ENCODE results near the gene ANKS6.

The ANKS6 gene

DNA sequence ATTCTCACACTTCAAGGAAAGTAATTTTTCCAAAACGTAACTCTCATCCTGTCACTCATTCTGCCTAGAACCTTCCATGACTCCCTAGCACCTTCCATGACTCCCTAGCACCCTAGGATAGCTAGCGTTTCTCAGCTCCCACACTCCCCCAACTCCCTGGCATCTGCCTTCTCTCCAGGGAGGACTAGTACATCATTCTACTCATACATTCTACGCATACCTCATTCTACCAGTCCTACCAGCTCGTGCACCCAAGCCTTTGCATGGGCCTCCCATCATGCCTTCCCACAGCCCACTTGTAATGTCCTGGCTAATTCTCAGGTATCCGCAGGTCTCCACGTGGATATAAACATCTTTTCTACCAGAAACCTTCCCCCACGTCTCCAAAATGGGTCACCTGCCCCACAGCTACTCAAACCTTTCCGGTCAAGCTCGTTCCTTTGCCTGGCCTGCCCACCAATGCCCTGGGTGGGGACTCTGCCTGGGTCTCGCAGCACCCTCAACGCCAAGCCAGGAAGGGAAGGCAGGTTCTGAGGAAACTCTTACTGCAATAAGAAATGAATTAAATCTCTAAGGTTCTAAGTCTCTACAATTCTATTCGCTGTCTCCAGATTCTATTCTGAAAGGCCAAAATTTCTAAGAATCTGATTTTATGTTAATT is 930 bp downstream of the ANKS6 start:
- Histone ChIP-seq H3K9ac (ENCODE audit: low read length in 5 of 5) (peak overlapping the region in 4 of 5 donors; percentile 69 to 72 (median 71)), H3K27me3 (ENCODE audit: control insufficient read depth in 5 of 5, insufficient read depth in 4 of 5, low read length in 5 of 5) (no peaks in the 10 kb centered on the region), H3K4me1 (ENCODE audit: control insufficient read depth in 5 of 5, insufficient read depth in 5 of 5, low read length in 5 of 5) (peaks cover 3 to 32% (median 28%) of the 10 kb centered on the region in 5 donors), H3K4me3 (ENCODE audit: low read depth in 1 of 5, low read length in 5 of 5) (peak overlapping the region; percentile 46 to 80 (median 65)), H3K36me3 (ENCODE audit: control insufficient read depth in 5 of 5, insufficient read depth in 5 of 5, low read length in 5 of 5) (no peaks in the 10 kb centered on the region), H3K9me3 (ENCODE audit: control insufficient read depth in 5 of 5, low read length in 5 of 5) (peaks cover 0 to 5% (median 0%) of the 10 kb centered on the region in 5 donors), H3K27ac (ENCODE audit: low read depth, low read length) (peak overlapping the region; percentile 37)

DNA sequence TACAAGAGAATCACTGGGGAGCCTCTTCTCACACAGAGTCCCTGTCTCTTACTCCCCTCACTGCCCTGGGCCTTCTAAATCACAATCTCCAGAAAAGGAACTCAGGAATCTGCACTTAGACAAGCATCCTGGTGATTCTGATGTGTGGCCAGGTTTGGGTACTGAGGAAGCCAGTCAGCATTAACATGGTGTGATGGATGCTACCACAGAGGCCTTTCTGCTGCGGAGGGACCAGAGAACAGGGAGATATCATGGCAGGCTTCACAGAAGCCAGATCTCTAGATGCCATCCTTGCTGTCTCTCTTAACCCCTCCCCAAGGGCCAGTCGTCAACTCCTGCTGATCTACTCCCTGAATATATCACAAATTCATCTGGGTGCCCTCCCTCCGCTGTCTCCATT is 1.6 kb downstream of the ANKS6 start:
- Histone ChIP-seq H3K4me3 (ENCODE audit: low read depth in 1 of 5, low read length in 5 of 5) (peak overlapping the region in 1 of 5 donors; percentile 46), H3K4me1 (ENCODE audit: control insufficient read depth in 5 of 5, insufficient read depth in 5 of 5, low read length in 5 of 5) (peaks cover 3 to 32% (median 28%) of the 10 kb centered on the region in 5 donors), H3K36me3 (ENCODE audit: control insufficient read depth in 5 of 5, insufficient read depth in 5 of 5, low read length in 5 of 5) (peaks cover 0 to 4% (median 3%) of the 10 kb centered on the region in 5 donors), H3K9ac (ENCODE audit: low read length in 5 of 5) (peak overlapping the region in 3 of 5 donors; percentile 4 to 19 (median 5)), H3K9me3 (ENCODE audit: control insufficient read depth in 5 of 5, low read length in 5 of 5) (peaks cover 0 to 5% (median 0%) of the 10 kb centered on the region in 5 donors), H3K27me3 (ENCODE audit: control insufficient read depth in 5 of 5, insufficient read depth in 4 of 5, low read length in 5 of 5) (no peaks in the 10 kb centered on the region), H3K27ac (ENCODE audit: low read depth, low read length) (no peak overlapping the region)

DNA sequence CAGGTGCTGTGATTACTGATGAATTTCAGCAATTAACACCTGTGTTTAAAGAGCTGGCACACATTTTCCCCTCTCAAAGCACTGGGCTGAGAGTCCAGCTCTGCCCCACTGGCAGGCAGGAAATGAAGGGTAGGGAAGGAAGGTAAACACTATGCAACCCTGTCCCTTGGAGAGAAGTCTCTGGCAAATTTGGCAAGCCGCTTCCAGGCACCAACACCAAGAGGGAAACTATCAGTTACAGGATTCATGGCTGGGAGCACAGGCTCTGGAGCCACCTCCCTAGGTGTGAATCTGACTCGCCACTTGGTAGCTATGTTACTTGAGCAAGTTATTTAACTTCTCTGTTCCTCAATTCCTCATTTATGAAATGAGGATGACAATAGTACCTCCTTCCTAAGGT is 3.3 kb downstream of the ANKS6 start:
- Histone ChIP-seq H3K36me3 (ENCODE audit: control insufficient read depth in 5 of 5, insufficient read depth in 5 of 5, low read length in 5 of 5) (peaks cover 0 to 7% (median 6%) of the 10 kb centered on the region in 5 donors), H3K9me3 (ENCODE audit: control insufficient read depth in 5 of 5, low read length in 5 of 5) (no peaks in the 10 kb centered on the region), H3K27me3 (ENCODE audit: control insufficient read depth in 5 of 5, insufficient read depth in 4 of 5, low read length in 5 of 5) (no peaks in the 10 kb centered on the region), H3K4me3 (ENCODE audit: low read depth in 1 of 5, low read length in 5 of 5) (no peak overlapping the region), H3K9ac (ENCODE audit: low read length in 5 of 5) (no peak overlapping the region), H3K4me1 (ENCODE audit: control insufficient read depth in 5 of 5, insufficient read depth in 5 of 5, low read length in 5 of 5) (peaks cover 3 to 32% (median 28%) of the 10 kb centered on the region in 5 donors), H3K27ac (ENCODE audit: low read depth, low read length) (no peak overlapping the region)

DNA sequence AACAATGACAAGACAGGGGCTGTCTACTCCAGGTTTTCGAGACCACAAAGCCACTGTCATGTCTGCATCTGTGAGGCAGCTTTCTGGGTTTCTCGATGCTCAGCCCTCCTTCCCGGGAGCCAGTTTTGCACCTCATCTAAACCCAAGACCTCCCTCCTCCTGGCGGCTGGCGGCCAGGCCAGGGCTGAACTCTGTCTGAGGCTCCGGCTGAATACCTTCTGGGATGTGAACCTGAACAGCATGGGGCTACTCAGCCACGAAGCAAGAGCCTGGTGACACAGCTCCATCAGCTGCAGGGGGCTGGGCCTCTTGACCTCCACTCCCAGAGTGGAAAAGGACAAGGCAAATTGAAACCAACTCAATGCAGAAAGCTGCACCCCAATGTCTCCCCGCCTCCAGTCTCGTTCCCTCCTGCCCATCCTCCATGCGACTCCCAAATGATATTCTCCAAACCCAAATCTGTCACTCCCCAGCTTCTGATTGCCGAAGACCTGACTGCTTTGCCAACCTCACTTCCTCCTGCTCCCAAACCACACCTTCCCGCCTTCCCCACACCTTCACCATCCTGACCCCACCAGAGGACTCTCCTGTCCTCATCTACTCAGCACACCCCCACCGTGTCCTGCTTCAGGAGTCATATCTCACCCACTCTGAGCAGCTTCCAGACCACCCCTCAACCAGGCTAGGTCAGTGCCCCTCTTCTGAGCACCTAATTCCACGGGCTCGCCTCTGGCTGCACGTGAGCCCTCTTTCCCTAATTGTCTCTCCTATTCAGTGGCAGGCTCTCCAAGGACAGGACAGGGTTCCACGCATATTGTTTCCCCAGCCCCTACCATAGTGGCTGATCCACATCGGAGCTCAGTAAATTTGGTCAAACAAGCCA is 4.5 kb downstream of the ANKS6 start:
- Histone ChIP-seq H3K4me1 (ENCODE audit: control insufficient read depth in 5 of 5, insufficient read depth in 5 of 5, low read length in 5 of 5) (peaks cover 3 to 29% (median 25%) of the 10 kb centered on the region in 5 donors), H3K27ac (ENCODE audit: low read depth, low read length) (no peak overlapping the region)

DNA sequence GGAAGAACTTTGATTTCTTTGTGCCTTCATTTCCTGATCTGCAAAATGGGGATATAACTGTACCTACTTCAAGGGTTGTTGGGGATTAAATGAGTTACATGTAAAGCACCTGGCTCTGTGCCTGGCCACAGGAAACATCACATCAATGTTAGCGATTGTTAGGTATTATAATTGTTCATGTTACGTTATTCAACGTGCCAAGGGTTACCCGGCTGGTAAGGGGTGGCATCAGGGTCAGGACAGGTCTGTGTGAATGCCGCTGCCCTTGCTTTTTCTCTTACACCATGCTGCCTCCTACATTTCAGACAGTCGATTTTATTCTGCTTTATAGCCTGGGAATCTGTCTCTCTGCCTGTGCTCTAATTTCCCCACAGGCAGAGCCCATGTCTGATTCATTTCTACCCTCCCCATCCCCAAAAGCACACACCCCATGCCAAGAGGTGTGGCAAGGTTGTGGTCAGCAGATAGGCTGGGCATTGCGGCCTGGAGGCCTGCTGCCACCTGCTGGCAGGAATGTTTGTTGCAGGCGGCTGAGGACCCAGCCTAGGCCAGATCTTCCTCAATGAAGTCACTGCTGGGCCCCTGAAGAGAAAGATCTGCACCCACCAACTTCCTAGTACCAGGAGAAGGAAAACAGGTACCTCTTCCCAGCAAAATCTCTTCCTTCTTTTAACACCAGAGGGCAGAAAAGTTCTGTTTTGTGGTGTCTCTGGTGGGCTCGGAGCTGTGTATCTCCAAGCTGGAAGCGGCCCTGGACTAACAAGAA is 5.3 kb downstream of the ANKS6 start:
- no peak overlapping the region for H3K27ac ChIP-seq (ENCODE audit: low read depth, low read length)
- no peaks in the 10 kb centered on the region for H3K9me3 ChIP-seq (ENCODE audit: control insufficient read depth in 5 of 5, low read length in 5 of 5)
- H3K9ac ChIP-seq (ENCODE audit: low read length in 5 of 5) = no peak overlapping the region
- peaks cover 3 to 26% (median 21%) of the 10 kb centered on the region in 5 donors for H3K4me1 ChIP-seq (ENCODE audit: control insufficient read depth in 5 of 5, insufficient read depth in 5 of 5, low read length in 5 of 5)
- H3K36me3 ChIP-seq (ENCODE audit: control insufficient read depth in 5 of 5, insufficient read depth in 5 of 5, low read length in 5 of 5) = peaks cover 0 to 12% (median 6%) of the 10 kb centered on the region in 5 donors
- H3K4me3 ChIP-seq (ENCODE audit: low read depth in 1 of 5, low read length in 5 of 5) = peak overlapping the region in 1 of 5 donors; percentile 19
- H3K27me3 ChIP-seq (ENCODE audit: control insufficient read depth in 5 of 5, insufficient read depth in 4 of 5, low read length in 5 of 5) = no peaks in the 10 kb centered on the region

More for the DNA sequence above, 4.5 kb downstream of the ANKS6 start:
- Histone ChIP-seq H3K4me3 (ENCODE audit: low read depth in 1 of 5, low read length in 5 of 5) (no peak overlapping the region), H3K9ac (ENCODE audit: low read length in 5 of 5) (no peak overlapping the region), H3K27me3 (ENCODE audit: control insufficient read depth in 5 of 5, insufficient read depth in 4 of 5, low read length in 5 of 5) (no peaks in the 10 kb centered on the region), H3K9me3 (ENCODE audit: control insufficient read depth in 5 of 5, low read length in 5 of 5) (no peaks in the 10 kb centered on the region), H3K36me3 (ENCODE audit: control insufficient read depth in 5 of 5, insufficient read depth in 5 of 5, low read length in 5 of 5) (peaks cover 0 to 12% (median 6%) of the 10 kb centered on the region in 5 donors)

DNA sequence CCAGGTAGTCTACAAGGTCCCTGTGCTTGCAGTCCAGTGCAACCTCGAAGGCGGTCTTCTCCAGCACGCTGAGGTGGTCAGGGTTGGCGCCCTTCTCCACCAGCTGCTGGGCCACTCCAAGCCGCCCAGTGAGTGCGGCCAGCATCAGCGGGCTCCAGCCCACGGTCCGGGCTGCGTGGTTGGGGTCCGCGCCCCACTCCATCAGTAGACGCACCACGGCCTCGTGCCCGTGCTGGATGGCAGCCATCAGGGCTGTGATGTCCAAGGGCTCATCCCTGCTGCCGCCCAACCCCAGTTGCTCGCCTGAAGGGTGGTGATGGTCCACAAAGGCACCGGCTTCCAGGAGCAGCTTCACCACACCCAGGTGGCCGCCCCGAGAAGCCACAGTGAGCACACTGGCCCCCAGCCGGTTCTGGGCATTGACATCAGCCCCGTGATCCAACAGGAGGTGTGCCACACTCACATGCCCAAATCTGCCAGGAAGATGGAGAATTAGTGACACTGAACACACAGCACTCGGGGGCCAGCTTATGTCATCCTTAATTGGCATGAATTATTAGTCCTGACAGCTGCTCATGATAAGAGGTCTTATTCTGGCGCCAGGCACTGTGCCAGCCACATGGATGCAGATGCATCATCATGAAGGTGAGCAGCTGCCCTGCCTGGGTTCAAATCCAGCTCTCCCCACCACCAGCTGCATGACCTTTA is 6.1 kb downstream of the ANKS6 start:
- no peak overlapping the region for H3K4me3 ChIP-seq (ENCODE audit: low read depth in 1 of 5, low read length in 5 of 5)
- H3K27ac ChIP-seq (ENCODE audit: low read depth, low read length) = no peak overlapping the region
- no peak overlapping the region for H3K9ac ChIP-seq (ENCODE audit: low read length in 5 of 5)
- H3K9me3 ChIP-seq (ENCODE audit: control insufficient read depth in 5 of 5, low read length in 5 of 5) = no peaks in the 10 kb centered on the region
- H3K27me3 ChIP-seq (ENCODE audit: control insufficient read depth in 5 of 5, insufficient read depth in 4 of 5, low read length in 5 of 5) = no peaks in the 10 kb centered on the region
- H3K4me1 ChIP-seq (ENCODE audit: control insufficient read depth in 5 of 5, insufficient read depth in 5 of 5, low read length in 5 of 5) = peaks cover 3 to 24% (median 18%) of the 10 kb centered on the region in 5 donors
- H3K36me3 ChIP-seq (ENCODE audit: control insufficient read depth in 5 of 5, insufficient read depth in 5 of 5, low read length in 5 of 5) = peaks cover 0 to 12% (median 6%) of the 10 kb centered on the region in 5 donors

DNA sequence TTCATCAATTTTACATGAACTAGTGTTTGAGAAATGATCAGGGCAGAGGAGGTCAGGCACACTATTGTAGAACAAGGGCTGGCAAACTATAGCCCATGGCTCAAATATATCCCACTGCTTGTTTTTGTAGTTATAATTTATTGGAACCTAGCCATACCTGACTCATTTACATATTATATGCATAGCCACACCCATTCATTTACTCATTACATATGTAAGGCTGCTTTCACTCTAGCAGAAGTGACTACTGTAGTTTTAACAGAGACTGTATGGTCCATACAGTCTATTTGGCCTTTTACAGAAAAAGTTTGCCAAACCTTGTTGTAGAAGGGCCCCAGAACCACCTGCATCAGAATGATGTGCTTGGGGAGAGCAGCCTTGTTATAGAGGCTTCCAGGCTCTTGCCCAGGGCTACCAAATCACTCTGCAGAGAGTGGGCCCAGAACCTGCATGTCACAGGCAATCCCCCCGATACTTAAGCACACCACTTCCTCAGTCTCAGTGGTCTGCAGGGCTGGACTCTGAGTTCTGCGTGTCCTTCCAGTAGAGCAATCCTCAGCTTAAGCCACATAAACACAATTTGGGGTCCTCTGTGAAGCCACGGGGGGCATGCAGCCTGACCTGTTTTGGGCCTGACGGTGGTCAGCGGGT is 6.7 kb downstream of the ANKS6 start:
- H3K36me3 ChIP-seq (ENCODE audit: control insufficient read depth in 5 of 5, insufficient read depth in 5 of 5, low read length in 5 of 5) = peaks cover 0 to 12% (median 6%) of the 10 kb centered on the region in 5 donors
- no peaks in the 10 kb centered on the region for H3K9me3 ChIP-seq (ENCODE audit: control insufficient read depth in 5 of 5, low read length in 5 of 5)
- no peaks in the 10 kb centered on the region for H3K27me3 ChIP-seq (ENCODE audit: control insufficient read depth in 5 of 5, insufficient read depth in 4 of 5, low read length in 5 of 5)
- H3K27ac ChIP-seq (ENCODE audit: low read depth, low read length) = no peak overlapping the region
- H3K4me1 ChIP-seq (ENCODE audit: control insufficient read depth in 5 of 5, insufficient read depth in 5 of 5, low read length in 5 of 5) = peaks cover 3 to 19% (median 13%) of the 10 kb centered on the region in 5 donors
- H3K4me3 ChIP-seq (ENCODE audit: low read depth in 1 of 5, low read length in 5 of 5) = no peak overlapping the region
- H3K9ac ChIP-seq (ENCODE audit: low read length in 5 of 5) = no peak overlapping the region

DNA sequence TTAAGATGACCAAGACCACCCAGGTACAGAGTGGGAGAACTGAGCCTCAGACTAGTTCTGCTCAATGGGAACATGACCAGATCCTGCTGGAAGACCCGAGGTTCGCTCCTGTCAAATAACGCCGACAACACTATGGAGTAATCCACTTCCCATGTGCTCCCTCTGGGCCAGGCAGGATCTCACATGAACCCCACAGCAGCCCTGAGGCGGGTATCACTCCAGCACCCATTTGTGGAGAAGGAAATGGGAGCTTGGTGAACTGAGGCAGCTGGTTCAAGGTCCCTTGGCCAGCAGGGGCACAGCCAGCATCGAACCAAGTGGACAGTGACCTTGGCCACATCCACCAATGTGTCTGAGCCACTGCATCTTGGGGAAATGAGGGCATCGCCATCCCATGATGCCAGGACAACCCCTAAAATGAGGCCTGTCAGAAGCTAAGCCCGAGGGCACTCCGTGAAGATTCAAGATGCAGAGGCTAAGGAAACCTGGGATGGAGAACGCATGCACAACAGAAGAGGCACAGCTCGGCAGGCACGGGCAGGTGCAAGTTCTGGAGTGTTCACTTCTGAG is 8.5 kb downstream of the ANKS6 start:
- no peak overlapping the region for H3K27ac ChIP-seq (ENCODE audit: low read depth, low read length)
- peaks cover 0 to 17% (median 14%) of the 10 kb centered on the region in 5 donors for H3K36me3 ChIP-seq (ENCODE audit: control insufficient read depth in 5 of 5, insufficient read depth in 5 of 5, low read length in 5 of 5)
- H3K4me1 ChIP-seq (ENCODE audit: control insufficient read depth in 5 of 5, insufficient read depth in 5 of 5, low read length in 5 of 5) = peaks cover 3 to 17% (median 12%) of the 10 kb centered on the region in 5 donors
- no peak overlapping the region for H3K9ac ChIP-seq (ENCODE audit: low read length in 5 of 5)
- H3K4me3 ChIP-seq (ENCODE audit: low read depth in 1 of 5, low read length in 5 of 5) = no peak overlapping the region
- no peaks in the 10 kb centered on the region for H3K9me3 ChIP-seq (ENCODE audit: control insufficient read depth in 5 of 5, low read length in 5 of 5)
- H3K27me3 ChIP-seq (ENCODE audit: control insufficient read depth in 5 of 5, insufficient read depth in 4 of 5, low read length in 5 of 5) = no peaks in the 10 kb centered on the region

Data from subcutaneous abdominal adipose tissue (tissue), 5 donors.